Measurements from ENCODE around the gene LRRC70.

DNA sequence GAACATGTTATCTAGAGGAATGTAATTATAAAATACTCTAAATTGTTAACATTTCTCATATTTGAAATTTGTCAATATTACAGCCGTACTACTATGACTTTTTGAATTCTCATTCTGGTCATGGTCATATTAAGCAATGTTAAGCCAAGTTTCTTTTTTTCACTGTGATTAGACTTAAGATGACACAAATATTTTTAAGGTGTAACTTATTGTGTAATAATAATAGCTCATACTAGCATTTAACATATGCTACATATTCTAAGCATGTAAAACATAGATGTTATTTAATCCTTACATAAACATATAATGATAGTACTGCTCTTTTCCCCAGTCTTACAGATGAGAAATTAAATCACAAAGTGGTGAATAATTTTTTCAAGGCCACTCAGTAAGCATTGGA, 35.9 kb upstream of the LRRC70 start:
- no peak for TF ChIP-seq CTCF (IDR thresholded peaks at IDR 0.05)
- no peak for TF ChIP-seq POLR2A (IDR thresholded peaks at IDR 0.05)
- TF ChIP-seq EP300 (IDR thresholded peaks at IDR 0.05): no peak

Measured in upper lobe of left lung (tissue), 4 donors.